ENCODE results near the gene OMP.

DNA sequence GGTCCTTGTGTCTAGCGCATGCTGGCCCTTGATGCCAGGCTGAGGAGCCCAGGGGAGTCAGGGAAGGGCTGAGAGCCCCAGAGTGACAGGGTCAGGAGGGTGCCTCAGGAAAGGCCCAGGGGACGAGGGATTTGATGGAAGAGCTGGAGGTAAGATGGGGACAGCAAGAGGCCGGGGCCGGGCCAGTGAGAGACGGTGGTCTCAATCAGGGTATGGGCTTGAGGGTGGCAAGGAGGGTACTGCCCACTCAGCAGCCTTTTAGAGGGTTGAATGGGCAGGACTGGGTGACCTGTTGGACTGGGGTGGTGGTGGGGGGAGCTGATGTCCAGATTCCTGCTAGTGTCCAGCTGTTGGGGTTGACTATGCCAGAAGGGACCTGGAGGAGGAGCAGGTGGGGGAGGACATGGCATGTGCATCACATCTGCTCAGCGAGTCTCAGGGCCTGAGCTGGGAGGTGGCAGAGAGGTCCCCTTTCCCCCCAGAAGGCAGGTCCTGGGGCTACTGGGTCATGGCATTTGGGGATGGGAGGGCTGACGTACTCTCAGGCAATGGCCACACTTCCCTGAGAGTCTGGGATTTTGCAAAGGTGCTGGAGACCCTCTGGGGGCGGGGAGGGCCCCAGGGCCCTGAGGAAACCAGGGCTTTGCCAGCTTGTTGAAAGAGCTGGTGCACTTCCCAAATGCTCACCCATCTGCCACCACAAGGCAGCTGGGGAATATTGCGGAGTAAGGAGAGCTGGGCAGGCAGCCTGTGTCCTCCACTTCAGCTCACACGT, 43.8 kb downstream of the OMP start:
- TF ChIP-seq, protein P1, sequence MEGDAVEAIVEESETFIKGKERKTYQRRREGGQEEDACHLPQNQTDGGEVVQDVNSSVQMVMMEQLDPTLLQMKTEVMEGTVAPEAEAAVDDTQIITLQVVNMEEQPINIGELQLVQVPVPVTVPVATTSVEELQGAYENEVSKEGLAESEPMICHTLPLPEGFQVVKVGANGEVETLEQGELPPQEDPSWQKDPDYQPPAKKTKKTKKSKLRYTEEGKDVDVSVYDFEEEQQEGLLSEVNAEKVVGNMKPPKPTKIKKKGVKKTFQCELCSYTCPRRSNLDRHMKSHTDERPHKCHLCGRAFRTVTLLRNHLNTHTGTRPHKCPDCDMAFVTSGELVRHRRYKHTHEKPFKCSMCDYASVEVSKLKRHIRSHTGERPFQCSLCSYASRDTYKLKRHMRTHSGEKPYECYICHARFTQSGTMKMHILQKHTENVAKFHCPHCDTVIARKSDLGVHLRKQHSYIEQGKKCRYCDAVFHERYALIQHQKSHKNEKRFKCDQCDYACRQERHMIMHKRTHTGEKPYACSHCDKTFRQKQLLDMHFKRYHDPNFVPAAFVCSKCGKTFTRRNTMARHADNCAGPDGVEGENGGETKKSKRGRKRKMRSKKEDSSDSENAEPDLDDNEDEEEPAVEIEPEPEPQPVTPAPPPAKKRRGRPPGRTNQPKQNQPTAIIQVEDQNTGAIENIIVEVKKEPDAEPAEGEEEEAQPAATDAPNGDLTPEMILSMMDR (IDR thresholded peaks at IDR 0.05) = no peak
- TF ChIP-seq, protein P2, sequence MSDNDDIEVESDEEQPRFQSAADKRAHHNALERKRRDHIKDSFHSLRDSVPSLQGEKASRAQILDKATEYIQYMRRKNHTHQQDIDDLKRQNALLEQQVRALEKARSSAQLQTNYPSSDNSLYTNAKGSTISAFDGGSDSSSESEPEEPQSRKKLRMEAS (CRISPR knock-in tag; IDR thresholded peaks at IDR 0.05) = no peak
- TF ChIP-seq JUN (CRISPR knock-in tag; IDR thresholded peaks at IDR 0.05) (no peak), OVOL2 (CRISPR knock-in tag; IDR thresholded peaks at IDR 0.05; ENCODE audit: borderline replicate concordance) (no peak), IRF2 (CRISPR knock-in tag; IDR thresholded peaks at IDR 0.05; ENCODE audit: borderline replicate concordance, low read depth) (no peak), NR3C1 (CRISPR knock-in tag; conservative IDR thresholded peaks at IDR 0.05; ENCODE audit: low read depth) (no peak), ZNF121 (CRISPR knock-in tag; IDR thresholded peaks at IDR 0.05) (no peak), NR1H2 (CRISPR knock-in tag; IDR thresholded peaks at IDR 0.05) (no peak), NFYB (CRISPR knock-in tag; conservative IDR thresholded peaks at IDR 0.05; ENCODE audit: low read depth) (no peak)
- TF ChIP-seq, protein P3, sequence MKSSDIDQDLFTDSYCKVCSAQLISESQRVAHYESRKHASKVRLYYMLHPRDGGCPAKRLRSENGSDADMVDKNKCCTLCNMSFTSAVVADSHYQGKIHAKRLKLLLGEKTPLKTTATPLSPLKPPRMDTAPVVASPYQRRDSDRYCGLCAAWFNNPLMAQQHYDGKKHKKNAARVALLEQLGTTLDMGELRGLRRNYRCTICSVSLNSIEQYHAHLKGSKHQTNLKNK (CRISPR knock-in tag; IDR thresholded peaks at IDR 0.05) = no peak
- TF ChIP-seq, protein P4, sequence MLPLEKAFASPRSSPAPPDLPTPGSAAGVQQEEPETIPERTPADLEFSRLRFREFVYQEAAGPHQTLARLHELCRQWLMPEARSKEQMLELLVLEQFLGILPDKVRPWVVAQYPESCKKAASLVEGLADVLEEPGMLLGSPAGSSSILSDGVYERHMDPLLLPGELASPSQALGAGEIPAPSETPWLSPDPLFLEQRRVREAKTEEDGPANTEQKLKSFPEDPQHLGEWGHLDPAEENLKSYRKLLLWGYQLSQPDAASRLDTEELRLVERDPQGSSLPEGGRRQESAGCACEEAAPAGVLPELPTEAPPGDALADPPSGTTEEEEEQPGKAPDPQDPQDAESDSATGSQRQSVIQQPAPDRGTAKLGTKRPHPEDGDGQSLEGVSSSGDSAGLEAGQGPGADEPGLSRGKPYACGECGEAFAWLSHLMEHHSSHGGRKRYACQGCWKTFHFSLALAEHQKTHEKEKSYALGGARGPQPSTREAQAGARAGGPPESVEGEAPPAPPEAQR (CRISPR knock-in tag; IDR thresholded peaks at IDR 0.05) = no peak
